Upper lobe of left lung (tissue), 4 donors: ENCODE measurements around the gene NDUFB2.

ENCODE experiments used
- EP300 ChIP-seq, 4 donors: sonication (generic); formaldehyde crosslinking; IDR thresholded peaks; one replicate each; pipeline ENCODE4 v1.5.1; 2017; ENCODE audit warnings: antibody characterized with exemption in 4 of 4, control low read depth in 2 of 4
- TF ChIP-seq, protein P1 (sequence below), 6 experiments: fragments of 450-650 bp in 4 of 6; fragments of 200-600 bp in 2 of 6; sonication (generic) in 2 of 6; IDR thresholded peaks; one replicate each; pipeline ENCODE4 v1.5.1; 2016 to 2019; ENCODE audit warnings: antibody characterized with exemption in 6 of 6

DNA sequence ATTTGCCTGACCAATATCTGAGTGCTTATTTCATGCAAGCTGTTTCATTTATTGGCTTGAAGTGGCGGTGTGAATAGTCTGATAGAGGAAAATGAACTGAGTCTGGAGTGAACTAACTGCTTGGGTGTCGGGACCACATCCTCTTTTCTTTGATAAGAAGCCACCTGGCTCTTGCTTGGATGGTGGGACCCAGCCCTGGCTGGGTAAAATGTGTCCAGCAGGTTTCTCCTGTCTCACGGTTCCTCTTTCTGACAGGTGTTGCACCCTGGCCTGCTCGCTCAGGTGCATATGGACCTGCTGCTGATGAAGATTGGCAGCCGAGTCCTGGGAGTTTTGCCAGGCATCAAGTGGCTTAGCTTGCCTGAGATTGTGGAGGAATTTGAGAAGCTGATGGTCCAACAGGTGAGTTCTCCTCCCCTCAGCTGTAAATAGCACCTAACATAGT lies 22.1 kb upstream of the NDUFB2 start:
- TF ChIP-seq, protein P1, sequence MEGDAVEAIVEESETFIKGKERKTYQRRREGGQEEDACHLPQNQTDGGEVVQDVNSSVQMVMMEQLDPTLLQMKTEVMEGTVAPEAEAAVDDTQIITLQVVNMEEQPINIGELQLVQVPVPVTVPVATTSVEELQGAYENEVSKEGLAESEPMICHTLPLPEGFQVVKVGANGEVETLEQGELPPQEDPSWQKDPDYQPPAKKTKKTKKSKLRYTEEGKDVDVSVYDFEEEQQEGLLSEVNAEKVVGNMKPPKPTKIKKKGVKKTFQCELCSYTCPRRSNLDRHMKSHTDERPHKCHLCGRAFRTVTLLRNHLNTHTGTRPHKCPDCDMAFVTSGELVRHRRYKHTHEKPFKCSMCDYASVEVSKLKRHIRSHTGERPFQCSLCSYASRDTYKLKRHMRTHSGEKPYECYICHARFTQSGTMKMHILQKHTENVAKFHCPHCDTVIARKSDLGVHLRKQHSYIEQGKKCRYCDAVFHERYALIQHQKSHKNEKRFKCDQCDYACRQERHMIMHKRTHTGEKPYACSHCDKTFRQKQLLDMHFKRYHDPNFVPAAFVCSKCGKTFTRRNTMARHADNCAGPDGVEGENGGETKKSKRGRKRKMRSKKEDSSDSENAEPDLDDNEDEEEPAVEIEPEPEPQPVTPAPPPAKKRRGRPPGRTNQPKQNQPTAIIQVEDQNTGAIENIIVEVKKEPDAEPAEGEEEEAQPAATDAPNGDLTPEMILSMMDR (IDR thresholded peaks at IDR 0.05) = no peak
- TF ChIP-seq EP300 (IDR thresholded peaks at IDR 0.05) = no peak
